K562 (cell line): ENCODE measurements around the gene RARRES2. TPM values are rescaled to one million over a fixed set of nuclear protein-coding genes. Genes with fewer than 3 reads are reported as not detected.

Experiments
- CBFA2T2 ChIP-seq: fragments of 450-650 bp; conservative IDR thresholded peaks from 2 replicates; pipeline ENCODE4 v1.6.1; 2017; ENCODE audit warnings: mild to moderate bottlenecking
- DNMT1 ChIP-seq: fragments of 450-650 bp; IDR thresholded peaks from 2 replicates; pipeline ENCODE4 v1.6.1; 2016; ENCODE audit warnings: antibody characterized with exemption, mild to moderate bottlenecking
- EWSR1 ChIP-seq: fragments of 450-650 bp; IDR thresholded peaks from 2 replicates; pipeline ENCODE4 v1.6.1; 2018; ENCODE audit warnings: borderline replicate concordance, mild to moderate bottlenecking, low read depth, moderate library complexity; ENCODE audit not compliant: partially characterized antibody
- HCFC1 ChIP-seq: IDR thresholded peaks from 2 replicates; pipeline ENCODE4 v1.6.1; 2012; ENCODE audit warnings: low read depth, low read length, improper control_type of control experiment
- HDAC2 ChIP-seq: fragments of 450-650 bp; IDR thresholded peaks from 2 replicates; pipeline ENCODE4 v1.6.1; 2016; ENCODE audit warnings: mild to moderate bottlenecking
- HDAC6 ChIP-seq: IDR thresholded peaks from 2 replicates; pipeline ENCODE4 v1.6.1; 2012; ENCODE audit warnings: low read depth, mild to moderate bottlenecking, control low read depth, inconsistent platforms, low read length, moderate library complexity
- MCM5 ChIP-seq: fragments of 450-650 bp; IDR thresholded peaks from 2 replicates; pipeline ENCODE4 v1.6.1; 2016; ENCODE audit warnings: low read depth
- MTA2 ChIP-seq: fragments of 450-650 bp; IDR thresholded peaks from 2 replicates; pipeline ENCODE4 v1.6.1; 2016; ENCODE audit warnings: low read depth
- MXI1 ChIP-seq: IDR thresholded peaks from 2 replicates; pipeline ENCODE4 v1.6.1; 2011; ENCODE audit warnings: low read depth, mild to moderate bottlenecking, improper control_type of control experiment, low read length
- MYNN ChIP-seq, 2 experiments: sonication (generic); formaldehyde crosslinking in 1 of 2; IDR thresholded peaks; 2 replicates each; pipeline versions ENCODE4 v1.5.0 to v1.6.1; 2016 to 2020; ENCODE audit warnings: antibody characterized with exemption in 1 of 2, missing genetic modification reagents in 1 of 2
- NR3C1 ChIP-seq: sonication (generic); formaldehyde crosslinking; IDR thresholded peaks from 2 replicates; pipeline ENCODE4 v1.8.1; 2022; ENCODE audit warnings: missing genetic modification reagents
- POLR2H ChIP-seq: IDR thresholded peaks from 2 replicates; pipeline ENCODE4 v1.6.1; 2016; ENCODE audit warnings: missing genetic modification characterization, low read depth, mild to moderate bottlenecking, control low read depth, missing compliant biosample characterization, moderate library complexity
- RBM17 ChIP-seq: fragments of 200-400 bp; formaldehyde crosslinking; IDR thresholded peaks from 2 replicates; pipeline ENCODE4 v1.6.1; 2017; ENCODE audit warnings: low read depth, mild to moderate bottlenecking, low read length, borderline replicate concordance
- SLC30A9 ChIP-seq: fragments of 250-450 bp; sonication (Bioruptor Pico); IDR thresholded peaks from 2 replicates; pipeline ENCODE4 v1.8.0; 2022; ENCODE audit warnings: mild to moderate bottlenecking, moderate library complexity
- TCF7 ChIP-seq: sonication (generic); IDR thresholded peaks from 2 replicates; pipeline ENCODE4 v1.6.1; 2016; ENCODE audit warnings: antibody characterized with exemption, borderline replicate concordance
- ZEB2 ChIP-seq: fragments of 450-650 bp; IDR thresholded peaks from 2 replicates; pipeline ENCODE4 v1.6.1; 2016
- ZNF280B ChIP-seq: fragments of 250-450 bp; sonication (Bioruptor Pico); IDR thresholded peaks from 2 replicates; pipeline ENCODE4 v1.5.1; 2021; ENCODE audit warnings: mild to moderate bottlenecking
- ZNF583 ChIP-seq: fragments of 250-450 bp; sonication (Bioruptor Pico); IDR thresholded peaks from 2 replicates; pipeline ENCODE4 v1.4.0; 2020
- ZNF77 ChIP-seq: fragments of 250-450 bp; sonication (Bioruptor Pico); IDR thresholded peaks from 2 replicates; pipeline ENCODE4 v1.5.0; 2020
- polyA plus RNA-seq, 8 experiments: library from polyadenylated mRNA; depleted of rRNA in 4 of 8; stranded (reverse) in 5 of 8; unstranded in 3 of 8; fragments of >200 nt; fragmentation: Nextera tagmentation in 2 of 8; fragmentation: Illumina TruSeq in 1 of 8; extraction: Ambion mirVana in 2 of 8; extraction: Trizol in 1 of 8; gene quantifications; 2 replicates each; pipeline versions ENCODE4 v1.2.1 to v1.2.3, GENCODE V29; 2011 to 2014; ENCODE audit warnings: inconsistent platforms in 1 of 8, missing spikeins in 1 of 8
- total RNA-seq, 7 experiments: library from RNA; depleted of rRNA in 6 of 7; stranded (reverse); fragments of >200 nt in 6 of 7; fragmentation: Illumina TruSeq in 2 of 7; extraction: Trizol in 2 of 7; gene quantifications; 2 replicates each; pipeline versions ENCODE4 v1.2.1 to v1.2.3, GENCODE V29; 2011 to 2021; ENCODE audit warnings: low replicate concordance in 1 of 7
- TF ChIP-seq, protein P1 (sequence below): fragments of 250-450 bp; sonication (Bioruptor Pico); IDR thresholded peaks from 2 replicates; pipeline ENCODE4 v1.4.0; 2020; ENCODE audit warnings: mild to moderate bottlenecking
- TF ChIP-seq, protein P2 (sequence below): IDR thresholded peaks from 2 replicates; pipeline ENCODE4 v1.6.1; 2012; ENCODE audit warnings: low read depth, low read length, improper control_type of control experiment, borderline replicate concordance
- TF ChIP-seq, protein P3 (sequence below): sonication (generic); formaldehyde crosslinking; IDR thresholded peaks from 2 replicates; pipeline ENCODE4 v1.8.0; 2022; ENCODE audit warnings: mild to moderate bottlenecking, missing genetic modification reagents

Gene RARRES2
- total and polyA plus RNA-seq, 9 of the 15 experiments (the other 6 are each of a cell fraction or from before 2014, with no cell fraction given) = 0.11 to 1.7 (median 0.23) TPM; not detected in 6

- no peak for TF ChIP-seq RBM17
- TF ChIP-seq ZNF280B (CRISPR knock-in tag) = no peak; the same call in 1 of the 2 replicates
- TF ChIP-seq SLC30A9 (CRISPR knock-in tag) = peak; percentile 76; the same call in 1 of the 2 replicates
- peak; percentile 89; the same call in 1 of the 2 replicates for TF ChIP-seq ZNF583 (CRISPR knock-in tag)
- no peak; the same call in 1 of the 2 replicates for TF ChIP-seq MYNN (IDR thresholded peaks at IDR 0.05)
- no peak for TF ChIP-seq MYNN (CRISPR knock-in tag; IDR thresholded peaks at IDR 0.05)
- TF ChIP-seq HCFC1 = no peak
- TF ChIP-seq CBFA2T2 = no peak
- TF ChIP-seq MXI1 = no peak; the same call in 1 of the 2 replicates
- TF ChIP-seq NR3C1 (CRISPR knock-in tag) = no peak
- TF ChIP-seq MCM5 = no peak
- peak; percentile 88; the same call in 1 of the 2 replicates for TF ChIP-seq HDAC2
- TF ChIP-seq MTA2 = peak; percentile 56
- TF ChIP-seq HDAC6 = no peak
- TF ChIP-seq, protein P1, sequence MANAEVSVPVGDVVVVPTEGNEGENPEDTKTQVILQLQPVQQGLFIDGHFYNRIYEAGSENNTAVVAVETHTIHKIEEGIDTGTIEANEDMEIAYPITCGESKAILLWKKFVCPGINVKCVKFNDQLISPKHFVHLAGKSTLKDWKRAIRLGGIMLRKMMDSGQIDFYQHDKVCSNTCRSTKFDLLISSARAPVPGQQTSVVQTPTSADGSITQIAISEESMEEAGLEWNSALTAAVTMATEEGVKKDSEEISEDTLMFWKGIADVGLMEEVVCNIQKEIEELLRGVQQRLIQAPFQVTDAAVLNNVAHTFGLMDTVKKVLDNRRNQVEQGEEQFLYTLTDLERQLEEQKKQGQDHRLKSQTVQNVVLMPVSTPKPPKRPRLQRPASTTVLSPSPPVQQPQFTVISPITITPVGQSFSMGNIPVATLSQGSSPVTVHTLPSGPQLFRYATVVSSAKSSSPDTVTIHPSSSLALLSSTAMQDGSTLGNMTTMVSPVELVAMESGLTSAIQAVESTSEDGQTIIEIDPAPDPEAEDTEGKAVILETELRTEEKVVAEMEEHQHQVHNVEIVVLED (CRISPR knock-in tag) = peak; percentile 55; the same call in 1 of the 2 replicates
- TF ChIP-seq ZEB2 = peak; percentile 79
- no peak for TF ChIP-seq EWSR1
- peak; percentile 99; the same call in 1 of the 2 replicates for TF ChIP-seq DNMT1
- peak; percentile 9 for TF ChIP-seq POLR2H (tag)
- peak; percentile 60; the same call in 1 of the 2 replicates for TF ChIP-seq TCF7
- TF ChIP-seq ZNF77 (CRISPR knock-in tag) = peak; percentile 69; the same call in 1 of the 2 replicates
- TF ChIP-seq, protein P2, sequence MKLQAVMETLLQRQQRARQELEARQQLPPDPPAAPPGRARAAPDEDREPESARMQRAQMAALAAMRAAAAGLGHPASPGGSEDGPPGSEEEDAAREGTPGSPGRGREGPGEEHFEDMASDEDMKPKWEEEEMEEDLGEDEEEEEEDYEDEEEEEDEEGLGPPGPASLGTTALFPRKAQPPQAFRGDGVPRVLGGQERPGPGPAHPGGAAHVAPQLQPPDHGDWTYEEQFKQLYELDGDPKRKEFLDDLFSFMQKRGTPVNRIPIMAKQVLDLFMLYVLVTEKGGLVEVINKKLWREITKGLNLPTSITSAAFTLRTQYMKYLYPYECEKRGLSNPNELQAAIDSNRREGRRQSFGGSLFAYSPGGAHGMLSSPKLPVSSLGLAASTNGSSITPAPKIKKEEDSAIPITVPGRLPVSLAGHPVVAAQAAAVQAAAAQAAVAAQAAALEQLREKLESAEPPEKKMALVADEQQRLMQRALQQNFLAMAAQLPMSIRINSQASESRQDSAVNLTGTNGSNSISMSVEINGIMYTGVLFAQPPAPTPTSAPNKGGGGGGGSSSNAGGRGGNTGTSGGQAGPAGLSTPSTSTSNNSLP = no peak
- TF ChIP-seq, protein P3, sequence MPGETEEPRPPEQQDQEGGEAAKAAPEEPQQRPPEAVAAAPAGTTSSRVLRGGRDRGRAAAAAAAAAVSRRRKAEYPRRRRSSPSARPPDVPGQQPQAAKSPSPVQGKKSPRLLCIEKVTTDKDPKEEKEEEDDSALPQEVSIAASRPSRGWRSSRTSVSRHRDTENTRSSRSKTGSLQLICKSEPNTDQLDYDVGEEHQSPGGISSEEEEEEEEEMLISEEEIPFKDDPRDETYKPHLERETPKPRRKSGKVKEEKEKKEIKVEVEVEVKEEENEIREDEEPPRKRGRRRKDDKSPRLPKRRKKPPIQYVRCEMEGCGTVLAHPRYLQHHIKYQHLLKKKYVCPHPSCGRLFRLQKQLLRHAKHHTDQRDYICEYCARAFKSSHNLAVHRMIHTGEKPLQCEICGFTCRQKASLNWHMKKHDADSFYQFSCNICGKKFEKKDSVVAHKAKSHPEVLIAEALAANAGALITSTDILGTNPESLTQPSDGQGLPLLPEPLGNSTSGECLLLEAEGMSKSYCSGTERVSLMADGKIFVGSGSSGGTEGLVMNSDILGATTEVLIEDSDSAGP (CRISPR knock-in tag) = peak; percentile 70; the same call in 1 of the 2 replicates
These were observed 18.4 kb downstream of the RARRES2 start, which contains the start of the genes ACTR3C and LRRC61 (continued) for GRCh38 chr7:150322833-150323681.
